Amygdala (tissue), 56 donors: ENCODE measurements around the gene OASL.
A peak's percentile ranks its signal among the peaks of the same experiment; 100 is the strongest.

Experiments
- DNase-seq, 56 donors: peaks; one replicate each; lab custom pipeline; 2025; lab: John Stamatoyannopoulos, UW

The OASL gene

GRCh38 chr12:120971299-120972180 is 67.5 kb downstream of the OASL start:
- peak in 14 of 56 donors; percentile 0 to 71 (median 6) for DNase-seq

GRCh38 chr12:120970310-120970709 is 68.7 kb downstream of the OASL start:
- DNase-seq: no peak
